PC-3 (cell line): ENCODE data around the gene SP100. TPM values are rescaled to one million over a fixed set of nuclear protein-coding genes. Genes with fewer than 3 reads are reported as not detected.

Experiments used
- ATAC-seq: fragments of 200-7000 bp; cut with Tn5 transposase; 2 replicates; pipeline ENCODE4 v1.9.1; 2020; ENCODE audit warnings: mild to moderate bottlenecking, moderate library complexity
- BruUV-seq: library from RNA; stranded (reverse); fragments of 400-500 nt; replicated peaks from 2 replicates; lab custom pipeline; 2021; lab: Mats Ljungman, UMichigan
- CTCF ChIA-PET: fragments of 300-600 bp; sonication (Branson Sonifier 250); formaldehyde crosslinking; loops from one replicate; lab custom pipeline; 2022; ENCODE audit warnings: antibody characterized with exemption; lab: Charles Lee
- POLR2A ChIA-PET: fragments of 300-600 bp; sonication (Branson Sonifier 250); formaldehyde crosslinking; loops from one replicate; lab custom pipeline; 2022; ENCODE audit warnings: antibody characterized with exemption; ENCODE audit not compliant: unreplicated experiment; lab: Charles Lee
- DNase-seq: peaks from one replicate; pipeline ENCODE4 v3.0.0-alpha.2; 2015
- H2AFZ ChIP-seq: fragments of 300-600 bp; sonication (generic); 2 replicates; pipeline ENCODE4 v1.6.0; 2016; ENCODE audit warnings: antibody characterized with exemption, low read length
- H3F3A ChIP-seq: fragments of 300-600 bp; sonication (generic); one replicate; pipeline ENCODE4 v1.6.0; 2017; ENCODE audit warnings: antibody characterized with exemption, low read length, control low read depth, mild to moderate bottlenecking; ENCODE audit not compliant: unreplicated experiment
- H3K27ac ChIP-seq: fragments of 300-600 bp; sonication (generic); 2 replicates; pipeline ENCODE4 v1.5.1; 2016; ENCODE audit warnings: mild to moderate bottlenecking, low read length
- H3K27me3 ChIP-seq: fragments of 300-600 bp; sonication (generic); 2 replicates; pipeline ENCODE4 v1.6.1; 2016; ENCODE audit warnings: low read length, mixed read lengths
- H3K36me3 ChIP-seq: fragments of 300-600 bp; sonication (generic); 2 replicates; pipeline ENCODE4 v1.6.1; 2016; ENCODE audit warnings: low read depth, mixed run types, low read length, mixed read lengths
- H3K4me1 ChIP-seq: fragments of 300-600 bp; sonication (generic); 2 replicates; pipeline ENCODE4 v1.5.1; 2016; ENCODE audit warnings: low read length; ENCODE audit not compliant: insufficient read depth
- H3K4me2 ChIP-seq: fragments of 300-600 bp; sonication (generic); 2 replicates; pipeline ENCODE4 v1.6.0; 2016; ENCODE audit warnings: low read length
- H3K4me3 ChIP-seq: fragments of 300-600 bp; sonication (generic); 2 replicates; pipeline ENCODE4 v1.5.1; 2016; ENCODE audit warnings: mild to moderate bottlenecking, low read length, mixed read lengths
- H3K79me2 ChIP-seq: fragments of 300-600 bp; sonication (generic); 2 replicates; pipeline ENCODE4 v1.6.1; 2017; ENCODE audit warnings: low read length, mixed read lengths
- H3K9ac ChIP-seq: fragments of 300-600 bp; sonication (generic); 2 replicates; pipeline ENCODE4 v1.6.0; 2016; ENCODE audit warnings: mild to moderate bottlenecking, low read length
- H3K9me2 ChIP-seq: fragments of 300-600 bp; sonication (generic); replicated peaks from 2 replicates; pipeline ENCODE4 v1.6.1; 2016; ENCODE audit warnings: mixed run types, low read length, mixed read lengths
- H3K9me3 ChIP-seq: fragments of 300-600 bp; sonication (generic); 2 replicates; pipeline ENCODE4 v1.6.1; 2016; ENCODE audit warnings: low read length, mixed read lengths
- H4K20me1 ChIP-seq: fragments of 300-600 bp; sonication (generic); 2 replicates; pipeline ENCODE4 v1.6.1; 2016; ENCODE audit warnings: low read length, mixed read lengths
- CTCF ChIP-seq: fragments of 300-600 bp; sonication (generic); conservative IDR thresholded peaks from 2 replicates; pipeline ENCODE4 v1.5.1; 2017; ENCODE audit warnings: antibody characterized with exemption, low read depth, mild to moderate bottlenecking, low read length
- EZH2 ChIP-seq: fragments of 300-600 bp; sonication (generic); IDR thresholded peaks from one replicate; pipeline ENCODE4 v1.6.1; 2017; ENCODE audit warnings: antibody characterized with exemption, mild to moderate bottlenecking, low read length; ENCODE audit not compliant: unreplicated experiment
- EZH2phosphoT487 ChIP-seq: fragments of 300-600 bp; sonication (generic); IDR thresholded peaks from 2 replicates; pipeline ENCODE4 v1.6.1; 2018; ENCODE audit warnings: mild to moderate bottlenecking, antibody characterized with exemption, low read length, borderline replicate concordance
- intact Hi-C: fragments of 100-400 bp; cut with micrococcal nuclease; formaldehyde crosslinking; loops from 2 replicates; pipeline ENCODE4 v1.9.0; 2023
- total RNA-seq: library from RNA; depleted of rRNA; stranded (reverse); fragments of >200 nt; gene quantifications from 2 replicates; pipeline ENCODE4 v1.2.3, GENCODE V29; 2014

SP100 gene
- total RNA-seq, 1 experiment from 2014 or later, result 49.8 TPM

- H3K36me3 ChIP-seq, result no peaks in the 10 kb centered on the region
- no peaks in the 10 kb centered on the region for H3K79me2 ChIP-seq
- no peak overlapping the region for H3K9ac ChIP-seq
- no peak overlapping the region for H3K4me2 ChIP-seq
- H3F3A ChIP-seq, result no peaks in the 10 kb centered on the region
- H3K4me1 ChIP-seq, result no peaks in the 10 kb centered on the region
- H3K4me3 ChIP-seq, result no peak overlapping the region
- no peak for ATAC-seq
- H3K27ac ChIP-seq, result no peak overlapping the region
- intact Hi-C loops, result no loop called here
- H3K27me3 ChIP-seq, result no peaks in the 10 kb centered on the region
- BruUV-seq, result no TSS peak
- DNase-seq, result no peak
- no peaks in the 10 kb centered on the region for H3K9me2 ChIP-seq
- TF ChIP-seq EZH2, result no peak
- POLR2A ChIA-PET, result no interaction called here
- H4K20me1 ChIP-seq, result no peaks in the 10 kb centered on the region
- H3K9me3 ChIP-seq, result no peaks in the 10 kb centered on the region
- H2AFZ ChIP-seq, result no peak overlapping the region
- CTCF ChIA-PET, result no interaction called here
These were observed 173.6 kb downstream of the SP100 start for GRCh38 chr2:230589497-230590015.

GRCh38 chr2:230590333-230590732 is 174.3 kb downstream of the SP100 start:
- ChIA-PET POLR2A (no interaction called here), CTCF (no interaction called here)
- no peak for DNase-seq
- TF ChIP-seq CTCF (no peak), EZH2phosphoT487 (no peak)
- Histone ChIP-seq H3K9me3 (no peaks in the 10 kb centered on the region), H3F3A (no peaks in the 10 kb centered on the region), H4K20me1 (no peaks in the 10 kb centered on the region), H3K27me3 (no peaks in the 10 kb centered on the region), H3K4me2 (no peak overlapping the region), H3K4me3 (no peak overlapping the region), H3K27ac (no peak overlapping the region), H3K9ac (no peak overlapping the region), H3K79me2 (no peaks in the 10 kb centered on the region), H3K36me3 (no peaks in the 10 kb centered on the region), H3K4me1 (no peaks in the 10 kb centered on the region), H3K9me2 (no peaks in the 10 kb centered on the region), H2AFZ (no peak overlapping the region)
- BruUV-seq, result no TSS peak
- ATAC-seq, result no peak
- intact Hi-C loops, result no loop called here

- Histone ChIP-seq H3K4me3 (no peak overlapping the region), H3F3A (no peaks in the 10 kb centered on the region), H3K36me3 (no peaks in the 10 kb centered on the region), H3K27ac (no peak overlapping the region), H3K9me3 (no peaks in the 10 kb centered on the region), H3K9ac (no peak overlapping the region), H3K4me2 (no peak overlapping the region), H3K9me2 (no peaks in the 10 kb centered on the region), H4K20me1 (no peaks in the 10 kb centered on the region), H2AFZ (no peak overlapping the region), H3K4me1 (no peaks in the 10 kb centered on the region), H3K27me3 (no peaks in the 10 kb centered on the region), H3K79me2 (no peaks in the 10 kb centered on the region)
- ChIA-PET CTCF (no interaction called here), POLR2A (no interaction called here)
- DNase-seq, result no peak
- intact Hi-C loops, result no loop called here
- ATAC-seq, result no peak
- TF ChIP-seq CTCF (no peak), EZH2 (no peak), EZH2phosphoT487 (no peak)
- BruUV-seq, result no TSS peak
These were observed 175.8 kb downstream of the SP100 start for GRCh38 chr2:230591850-230592249.
